HepG2 (cell line): Measurements from ENCODE around the gene DPYD.

Experiments used
- ZNF274 ChIP-seq: sonication (generic); formaldehyde crosslinking; IDR thresholded peaks from 2 replicates; pipeline ENCODE4 v1.5.1; 2020; ENCODE audit warnings: mild to moderate bottlenecking, missing genetic modification reagents
- TF ChIP-seq, protein P1 (sequence below): sonication (generic); formaldehyde crosslinking; IDR thresholded peaks from 2 replicates; pipeline ENCODE4 v1.5.0; 2020; ENCODE audit warnings: mild to moderate bottlenecking, missing genetic modification reagents, moderate library complexity
- TF ChIP-seq, protein P2 (sequence below): sonication (generic); formaldehyde crosslinking; IDR thresholded peaks from 2 replicates; pipeline ENCODE4 v1.4.0; 2020; ENCODE audit warnings: missing genetic modification reagents, borderline replicate concordance
- TF ChIP-seq, protein P3 (sequence below): sonication (generic); formaldehyde crosslinking; IDR thresholded peaks from 2 replicates; pipeline ENCODE4 v1.4.0; 2020; ENCODE audit warnings: low read depth, mild to moderate bottlenecking, missing genetic modification reagents

DNA sequence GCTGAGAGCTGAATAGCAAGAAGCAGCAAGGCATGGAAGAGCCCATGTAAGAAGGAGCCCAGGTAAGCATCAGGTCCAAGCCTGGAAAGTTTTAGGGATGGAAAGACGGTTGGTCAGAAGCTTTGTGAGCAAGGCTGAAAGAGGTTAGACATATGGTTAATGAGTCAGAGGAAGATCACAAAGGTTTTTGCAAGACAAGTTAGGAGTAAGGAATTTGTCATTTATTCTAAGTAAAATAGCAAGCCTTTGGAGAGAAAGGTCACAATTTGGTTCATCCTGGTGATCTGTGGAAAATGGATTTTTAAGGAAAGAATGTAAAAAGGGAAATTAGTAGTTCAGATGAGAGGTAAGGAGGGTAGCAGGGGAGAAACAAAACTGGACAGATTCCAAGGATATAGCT lies 106.7 kb downstream of the DPYD start:
- TF ChIP-seq, protein P1, sequence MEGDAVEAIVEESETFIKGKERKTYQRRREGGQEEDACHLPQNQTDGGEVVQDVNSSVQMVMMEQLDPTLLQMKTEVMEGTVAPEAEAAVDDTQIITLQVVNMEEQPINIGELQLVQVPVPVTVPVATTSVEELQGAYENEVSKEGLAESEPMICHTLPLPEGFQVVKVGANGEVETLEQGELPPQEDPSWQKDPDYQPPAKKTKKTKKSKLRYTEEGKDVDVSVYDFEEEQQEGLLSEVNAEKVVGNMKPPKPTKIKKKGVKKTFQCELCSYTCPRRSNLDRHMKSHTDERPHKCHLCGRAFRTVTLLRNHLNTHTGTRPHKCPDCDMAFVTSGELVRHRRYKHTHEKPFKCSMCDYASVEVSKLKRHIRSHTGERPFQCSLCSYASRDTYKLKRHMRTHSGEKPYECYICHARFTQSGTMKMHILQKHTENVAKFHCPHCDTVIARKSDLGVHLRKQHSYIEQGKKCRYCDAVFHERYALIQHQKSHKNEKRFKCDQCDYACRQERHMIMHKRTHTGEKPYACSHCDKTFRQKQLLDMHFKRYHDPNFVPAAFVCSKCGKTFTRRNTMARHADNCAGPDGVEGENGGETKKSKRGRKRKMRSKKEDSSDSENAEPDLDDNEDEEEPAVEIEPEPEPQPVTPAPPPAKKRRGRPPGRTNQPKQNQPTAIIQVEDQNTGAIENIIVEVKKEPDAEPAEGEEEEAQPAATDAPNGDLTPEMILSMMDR = no peak
- no peak for TF ChIP-seq ZNF274
- TF ChIP-seq, protein P2, sequence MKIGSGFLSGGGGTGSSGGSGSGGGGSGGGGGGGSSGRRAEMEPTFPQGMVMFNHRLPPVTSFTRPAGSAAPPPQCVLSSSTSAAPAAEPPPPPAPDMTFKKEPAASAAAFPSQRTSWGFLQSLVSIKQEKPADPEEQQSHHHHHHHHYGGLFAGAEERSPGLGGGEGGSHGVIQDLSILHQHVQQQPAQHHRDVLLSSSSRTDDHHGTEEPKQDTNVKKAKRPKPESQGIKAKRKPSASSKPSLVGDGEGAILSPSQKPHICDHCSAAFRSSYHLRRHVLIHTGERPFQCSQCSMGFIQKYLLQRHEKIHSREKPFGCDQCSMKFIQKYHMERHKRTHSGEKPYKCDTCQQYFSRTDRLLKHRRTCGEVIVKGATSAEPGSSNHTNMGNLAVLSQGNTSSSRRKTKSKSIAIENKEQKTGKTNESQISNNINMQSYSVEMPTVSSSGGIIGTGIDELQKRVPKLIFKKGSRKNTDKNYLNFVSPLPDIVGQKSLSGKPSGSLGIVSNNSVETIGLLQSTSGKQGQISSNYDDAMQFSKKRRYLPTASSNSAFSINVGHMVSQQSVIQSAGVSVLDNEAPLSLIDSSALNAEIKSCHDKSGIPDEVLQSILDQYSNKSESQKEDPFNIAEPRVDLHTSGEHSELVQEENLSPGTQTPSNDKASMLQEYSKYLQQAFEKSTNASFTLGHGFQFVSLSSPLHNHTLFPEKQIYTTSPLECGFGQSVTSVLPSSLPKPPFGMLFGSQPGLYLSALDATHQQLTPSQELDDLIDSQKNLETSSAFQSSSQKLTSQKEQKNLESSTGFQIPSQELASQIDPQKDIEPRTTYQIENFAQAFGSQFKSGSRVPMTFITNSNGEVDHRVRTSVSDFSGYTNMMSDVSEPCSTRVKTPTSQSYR (CRISPR knock-in tag) = no peak
- TF ChIP-seq, protein P3, sequence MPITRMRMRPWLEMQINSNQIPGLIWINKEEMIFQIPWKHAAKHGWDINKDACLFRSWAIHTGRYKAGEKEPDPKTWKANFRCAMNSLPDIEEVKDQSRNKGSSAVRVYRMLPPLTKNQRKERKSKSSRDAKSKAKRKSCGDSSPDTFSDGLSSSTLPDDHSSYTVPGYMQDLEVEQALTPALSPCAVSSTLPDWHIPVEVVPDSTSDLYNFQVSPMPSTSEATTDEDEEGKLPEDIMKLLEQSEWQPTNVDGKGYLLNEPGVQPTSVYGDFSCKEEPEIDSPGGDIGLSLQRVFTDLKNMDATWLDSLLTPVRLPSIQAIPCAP (CRISPR knock-in tag) = no peak
